HG03558 (cell line): ENCODE data around the gene CELF4.

Experiments
- ATAC-seq: cut with Tn5 transposase; IDR thresholded peaks from one replicate; pipeline ENCODE4 v1.9.1; 2021; ENCODE audit warnings: moderate number of reproducible peaks; ENCODE audit not compliant: unreplicated experiment; ENCODE audit errors: extremely low read depth

The CELF4 gene

GRCh38 chr18:37550118-37550875, 15.3 kb downstream of the CELF4 start:
- no peak for ATAC-seq

DNA sequence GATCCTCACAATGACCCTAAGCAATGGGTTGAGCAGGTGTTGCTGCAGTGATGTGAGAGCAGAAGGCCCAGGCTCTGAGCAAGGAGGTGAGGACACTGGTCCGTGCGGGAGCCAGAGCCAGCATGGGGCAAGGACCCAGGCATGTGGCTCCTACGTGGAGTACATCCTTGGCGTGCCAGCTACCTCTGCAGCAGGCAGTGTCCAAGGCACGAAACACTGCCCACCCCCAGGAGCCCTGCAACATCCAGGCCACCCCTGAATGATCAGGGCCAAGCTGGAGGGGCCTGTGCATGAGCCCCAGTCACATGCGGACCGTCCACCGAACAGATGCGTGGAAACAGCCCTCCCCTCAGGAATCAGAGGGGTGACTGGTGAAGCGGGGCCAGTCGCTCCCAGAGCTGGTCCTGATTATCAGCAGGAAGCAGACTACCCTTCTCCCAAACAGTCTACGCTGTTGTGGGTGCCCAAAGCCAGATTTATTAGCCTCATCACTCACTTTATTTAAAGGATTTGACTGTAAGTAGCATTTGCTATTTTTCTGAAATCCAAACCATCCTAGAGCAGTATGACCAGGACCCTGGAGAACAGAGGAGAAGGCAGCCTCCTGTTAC, 16.8 kb downstream of the CELF4 start:
- ATAC-seq: no peak

DNA sequence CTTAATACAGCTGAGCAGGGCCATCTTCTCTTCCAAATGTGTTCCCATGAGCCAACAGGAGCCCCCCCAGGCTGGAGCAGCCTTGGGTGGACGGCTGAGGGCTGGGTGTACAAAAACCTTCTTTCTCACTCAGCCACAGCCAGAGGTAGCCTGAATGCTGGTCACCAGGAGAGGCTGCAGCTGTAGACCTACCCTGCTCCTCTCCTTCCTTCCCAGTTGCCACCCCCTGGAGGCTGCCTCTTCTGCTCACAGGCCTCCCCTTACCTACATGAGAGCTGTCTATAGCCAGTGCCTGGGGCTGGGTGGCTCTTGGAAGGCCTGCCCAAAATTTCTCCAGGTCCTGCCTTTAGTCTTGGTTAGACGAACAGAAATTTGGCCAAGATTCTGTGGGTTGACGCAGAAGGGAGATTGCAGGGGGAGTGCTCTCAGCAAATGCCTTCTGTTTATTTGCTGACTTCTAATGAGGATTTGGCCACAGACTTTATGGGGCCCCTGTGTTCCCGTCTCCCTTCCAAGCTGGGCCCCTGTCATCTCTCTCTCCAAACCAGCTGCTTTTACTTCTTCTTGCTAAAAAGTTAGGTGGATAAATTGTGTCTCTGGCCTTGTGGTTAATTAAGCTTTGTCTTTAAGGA, 18.3 kb downstream of the CELF4 start:
- ATAC-seq: no peak

DNA sequence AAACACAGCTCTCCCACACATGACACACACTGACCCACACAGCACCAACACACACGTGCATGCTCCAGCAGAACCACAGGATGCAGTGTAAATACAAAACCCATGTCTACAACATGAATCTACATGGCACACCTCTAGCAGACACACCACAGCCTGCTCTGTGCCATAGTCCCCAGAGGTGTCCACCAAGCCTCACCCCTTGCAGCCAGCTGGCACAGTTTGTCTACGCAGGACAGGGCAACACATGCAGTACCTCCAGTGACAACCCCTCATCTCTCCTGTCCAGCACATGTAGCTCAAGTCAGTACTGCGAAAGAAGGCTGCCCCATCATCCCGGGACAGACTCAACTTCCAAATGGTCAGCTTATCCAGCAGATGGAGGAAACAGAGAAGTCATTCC, 18.9 kb downstream of the CELF4 start:
- ATAC-seq: no peak

- no peak for ATAC-seq
Observed at GRCh38 chr18:37546272-37546537, 19.4 kb downstream of the CELF4 start.

DNA sequence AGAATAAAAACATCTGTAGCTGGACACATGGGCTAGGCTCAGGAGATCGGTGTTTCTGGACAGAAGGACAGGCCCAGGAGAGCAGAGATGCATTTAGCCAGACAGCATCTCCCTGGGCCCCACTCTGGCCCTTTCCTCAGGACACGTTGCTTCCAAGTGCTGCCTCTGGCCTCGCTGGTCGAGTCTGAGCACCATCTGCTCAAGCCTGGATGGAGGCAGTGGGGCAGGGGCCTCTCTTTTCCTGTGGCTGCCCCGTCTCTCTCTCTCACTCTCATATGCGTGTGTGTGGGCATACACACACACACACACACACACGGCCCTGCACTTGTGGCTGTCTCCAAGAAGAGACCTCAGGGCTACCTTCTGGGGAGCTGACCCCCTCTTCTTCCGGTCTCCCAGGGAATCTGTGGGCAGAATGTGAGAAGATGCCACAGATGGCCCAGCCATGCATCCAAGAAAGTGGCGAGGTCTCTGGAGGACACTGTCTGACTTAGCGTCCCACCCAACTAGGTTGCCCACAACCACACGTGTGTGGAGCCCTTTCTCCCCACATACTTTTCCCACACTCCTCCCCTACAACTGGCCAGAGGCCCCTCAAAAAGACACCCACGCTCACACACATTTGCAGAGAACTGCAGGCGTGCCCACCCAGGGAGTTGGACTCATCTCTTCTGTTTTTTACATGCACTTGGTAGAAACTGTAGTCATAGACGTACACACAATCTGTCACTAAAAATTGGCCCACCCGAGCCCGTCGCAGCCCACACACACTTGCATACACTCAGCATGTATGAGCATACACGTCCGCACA, 19.9 kb downstream of the CELF4 start:
- ATAC-seq: no peak

- no peak for ATAC-seq
Observed at GRCh38 chr18:37544713-37545112, 20.9 kb downstream of the CELF4 start.

- ATAC-seq: no peak
Observed at GRCh38 chr18:37544217-37544616, 21.4 kb downstream of the CELF4 start.

- no peak for ATAC-seq
Observed at GRCh38 chr18:37543321-37543720, 22.3 kb downstream of the CELF4 start.

DNA sequence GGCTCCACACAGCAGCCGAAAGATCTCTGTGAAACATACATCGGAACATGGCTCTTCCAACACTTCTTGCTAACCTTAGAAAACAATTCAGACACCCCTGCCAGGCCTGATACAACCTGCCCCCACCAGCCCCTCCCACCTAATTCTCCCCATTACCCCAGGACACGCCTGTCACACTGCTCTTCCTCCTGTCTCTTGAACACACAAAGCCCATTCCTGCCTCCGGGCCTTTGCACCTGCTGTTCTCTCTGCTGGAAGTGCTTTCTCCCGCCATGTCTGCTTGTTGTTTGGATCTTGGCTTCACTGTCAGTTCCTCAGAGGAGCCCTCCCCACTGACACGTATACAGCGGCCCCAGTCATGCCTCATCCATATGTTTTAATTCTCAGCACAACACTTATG, 24.1 kb downstream of the CELF4 start:
- no peak for ATAC-seq

- no peak for ATAC-seq
Observed at GRCh38 chr18:37540424-37541138, 25.0 kb downstream of the CELF4 start.

GRCh38 chr18:37539236-37539635, 26.4 kb downstream of the CELF4 start:
- no peak for ATAC-seq

GRCh38 chr18:37538526-37539205, 26.9 kb downstream of the CELF4 start:
- no peak for ATAC-seq

DNA sequence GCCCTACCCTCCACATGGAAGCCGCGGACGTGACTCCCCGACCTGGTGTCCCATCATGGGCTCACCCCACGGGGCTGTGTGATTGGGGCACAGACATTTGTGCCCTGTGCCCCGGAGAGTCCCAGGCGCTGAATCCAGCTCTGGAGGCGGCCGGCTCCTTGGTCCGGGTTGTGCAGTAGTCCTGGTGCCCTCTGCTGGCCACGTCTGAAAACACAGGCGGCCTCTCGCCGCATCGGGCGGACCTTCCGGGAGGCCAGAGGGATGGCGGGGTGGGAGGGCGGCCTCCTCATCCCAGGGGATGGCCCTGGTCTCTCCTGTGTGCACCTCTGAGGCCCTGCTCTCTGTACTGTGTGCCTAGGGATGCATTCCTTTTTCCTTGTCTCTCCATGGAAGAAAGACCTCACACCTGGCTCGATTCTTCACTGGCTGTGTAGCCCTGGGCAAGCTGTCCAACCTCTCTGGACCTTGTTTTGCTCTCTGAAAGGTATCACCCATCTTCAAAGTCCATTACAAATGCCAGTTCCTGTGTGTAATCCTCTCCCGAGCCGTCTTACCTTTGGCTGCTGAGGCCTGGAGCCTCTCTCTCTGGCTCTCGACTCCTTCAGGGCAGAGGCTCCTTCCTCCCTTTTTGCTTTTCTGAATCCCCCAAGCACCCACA, 27.6 kb downstream of the CELF4 start:
- ATAC-seq: peak; percentile 60

- ATAC-seq: no peak
Observed at GRCh38 chr18:37536656-37537055, 28.9 kb downstream of the CELF4 start.

GRCh38 chr18:37535968-37536367, 29.6 kb downstream of the CELF4 start:
- ATAC-seq: no peak

GRCh38 chr18:37534627-37535026, 31.0 kb downstream of the CELF4 start:
- no peak for ATAC-seq

- ATAC-seq: no peak
Observed at GRCh38 chr18:37533647-37534584, 31.7 kb downstream of the CELF4 start.
